ENCODE measurements around the gene AFF1. TPM values are rescaled to one million over a fixed set of nuclear protein-coding genes. Genes with fewer than 3 reads are reported as not detected.

Gene AFF1
- total RNA-seq, 1 donor from 2014 or later, result 112 TPM

DNA sequence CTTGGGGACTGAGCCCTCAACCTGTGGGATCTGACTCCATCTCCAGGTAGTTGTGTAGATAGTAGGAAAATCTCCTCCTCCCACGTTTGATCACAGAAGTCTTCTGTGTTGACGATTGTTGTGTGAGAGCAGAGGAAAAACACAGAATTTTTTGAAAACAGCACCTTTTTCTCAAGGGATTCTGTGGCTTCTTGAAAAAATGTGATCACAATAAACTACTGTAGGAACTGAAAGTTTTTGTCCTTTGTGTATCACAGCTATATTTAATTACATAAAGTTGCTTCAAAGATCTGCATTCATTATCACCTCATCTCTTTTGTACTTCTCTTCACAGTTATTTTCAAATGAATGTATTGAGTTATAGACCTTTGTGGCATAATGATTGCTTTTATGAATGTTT, 85.1 kb downstream of the AFF1 start:
- Histone ChIP-seq H3K27me3 (no peaks in the 10 kb centered on the region), H3K27ac (no peak overlapping the region), H3K36me3 (no peaks in the 10 kb centered on the region), H3K4me3 (no peak overlapping the region), H3K9me3 (no peaks in the 10 kb centered on the region), H3K4me1 (peaks cover 6 to 23% of the 10 kb centered on the region in 2 donors)
- DNase-seq (ENCODE audit: low spot score in 2 of 2), result no peak
- intact Hi-C loops (cut with DNase I), result no loop called here
- TF ChIP-seq CTCF (IDR thresholded peaks at IDR 0.05), result no peak

- no peaks in the 10 kb centered on the region for H3K36me3 ChIP-seq
- no peak for TF ChIP-seq CTCF (IDR thresholded peaks at IDR 0.05)
- no peak overlapping the region for H3K4me3 ChIP-seq
- H3K27me3 ChIP-seq, result no peaks in the 10 kb centered on the region
- H3K4me1 ChIP-seq, result peaks cover 3 to 29% of the 10 kb centered on the region in 2 donors
- intact Hi-C loops (cut with DNase I), result no loop called here
- no peaks in the 10 kb centered on the region for H3K9me3 ChIP-seq
- no peak for DNase-seq (ENCODE audit: low spot score in 2 of 2)
- H3K27ac ChIP-seq, result peak overlapping the region in 1 of 2 donors; percentile 41
Measured at GRCh38 chr4:87024201-87024600, 89.4 kb downstream of the AFF1 start.

- TF ChIP-seq CTCF (IDR thresholded peaks at IDR 0.05), result no peak
- Histone ChIP-seq H3K27ac (peak overlapping the region; percentile 3 to 41), H3K36me3 (no peaks in the 10 kb centered on the region), H3K4me1 (peaks cover 3 to 34% of the 10 kb centered on the region in 2 donors), H3K27me3 (no peaks in the 10 kb centered on the region), H3K4me3 (no peak overlapping the region), H3K9me3 (no peaks in the 10 kb centered on the region)
- no peak for DNase-seq (ENCODE audit: low spot score in 2 of 2)
- intact Hi-C loops (cut with DNase I), result no loop called here
Measured at GRCh38 chr4:87025023-87025613, 90.3 kb downstream of the AFF1 start.

GRCh38 chr4:87025614-87026041, 90.8 kb downstream of the AFF1 start:
- H3K4me1 ChIP-seq, result peaks cover 3 to 36% of the 10 kb centered on the region in 2 donors
- no peak for DNase-seq (ENCODE audit: low spot score in 2 of 2)
- H3K36me3 ChIP-seq, result no peaks in the 10 kb centered on the region
- H3K4me3 ChIP-seq, result no peak overlapping the region
- no peaks in the 10 kb centered on the region for H3K9me3 ChIP-seq
- TF ChIP-seq CTCF (IDR thresholded peaks at IDR 0.05), result no peak
- H3K27me3 ChIP-seq, result no peaks in the 10 kb centered on the region
- H3K27ac ChIP-seq, result peak overlapping the region; percentile 3 to 41
- intact Hi-C loops (cut with DNase I), result no loop called here

DNA sequence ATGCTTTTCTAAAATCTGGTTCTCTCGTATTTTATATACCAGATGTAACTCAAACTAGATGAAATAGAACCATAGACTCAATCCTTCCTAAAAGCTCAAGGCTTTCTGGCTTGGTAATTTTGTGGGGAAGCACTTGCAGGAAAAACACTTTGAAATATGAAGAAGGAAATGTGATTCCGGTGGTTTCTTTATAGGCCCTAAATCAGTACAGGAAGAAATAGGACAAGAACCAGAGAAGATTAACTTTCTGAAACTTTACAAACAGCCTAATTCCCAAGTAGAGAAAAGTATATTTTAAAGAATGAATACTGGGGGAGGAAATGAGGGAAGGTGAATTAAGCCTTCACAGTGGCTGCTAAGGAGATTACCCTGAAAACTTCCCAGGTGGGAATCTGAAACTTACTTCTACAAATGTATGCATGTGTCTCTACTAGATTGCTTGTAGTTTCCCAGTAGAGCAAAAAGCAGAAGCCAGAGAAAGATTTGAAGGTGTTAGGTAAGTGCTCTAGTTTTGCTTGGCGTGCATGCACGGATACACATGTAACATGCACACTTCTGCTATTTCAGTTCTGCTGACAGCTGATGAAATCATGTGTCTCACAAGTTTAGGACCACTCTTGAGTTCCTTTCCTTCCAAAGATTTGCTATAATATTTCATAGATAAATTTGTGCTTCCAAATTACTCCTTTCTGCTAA, 92.1 kb downstream of the AFF1 start:
- Histone ChIP-seq H3K9me3 (no peaks in the 10 kb centered on the region), H3K4me3 (no peak overlapping the region), H3K36me3 (no peaks in the 10 kb centered on the region), H3K27ac (no peak overlapping the region), H3K4me1 (peaks cover 8 to 47% of the 10 kb centered on the region in 2 donors), H3K27me3 (no peaks in the 10 kb centered on the region)
- no peak for TF ChIP-seq CTCF (IDR thresholded peaks at IDR 0.05)
- intact Hi-C loops (cut with DNase I), result no loop called here
- DNase-seq (ENCODE audit: low spot score in 2 of 2), result no peak

Measured in ascending aorta (tissue), 2 donors.